Skin of body (tissue), 2 donors: ENCODE data around the gene CAMK2D. TPM values are rescaled to one million over a fixed set of nuclear protein-coding genes. Genes with fewer than 3 reads are reported as not detected.
"Not testable (repeated sequence)": the region's sequence is repeated elsewhere in the genome, so short reads cannot be mapped to it uniquely, and the experiment has no call there.

Experiments
- DNase-seq: peaks from one replicate; lab custom pipeline; 2025; lab: John Stamatoyannopoulos, UW
- total RNA-seq: library from RNA; depleted of rRNA; stranded (reverse); fragments of >200 nt; gene quantifications from one replicate; pipeline ENCODE4 v1.2.3, GENCODE V29; 2014

CAMK2D gene
- total RNA-seq: 92.6 TPM

GRCh38 chr4:113761620-113762185 is at the start of gene CAMK2D:
Gene CAMK2D (minus strand): TSS chr4:113761738. CDS start chr4:113761068, 670 bp downstream.
- DNase-seq: peak; percentile 93

GRCh38 chr4:113810906-113811305 is 49.4 kb upstream of the CAMK2D start:
- no peak for DNase-seq

- DNase-seq: no peak
These were observed 47.8 kb upstream of the CAMK2D start for GRCh38 chr4:113809311-113809710.

DNA sequence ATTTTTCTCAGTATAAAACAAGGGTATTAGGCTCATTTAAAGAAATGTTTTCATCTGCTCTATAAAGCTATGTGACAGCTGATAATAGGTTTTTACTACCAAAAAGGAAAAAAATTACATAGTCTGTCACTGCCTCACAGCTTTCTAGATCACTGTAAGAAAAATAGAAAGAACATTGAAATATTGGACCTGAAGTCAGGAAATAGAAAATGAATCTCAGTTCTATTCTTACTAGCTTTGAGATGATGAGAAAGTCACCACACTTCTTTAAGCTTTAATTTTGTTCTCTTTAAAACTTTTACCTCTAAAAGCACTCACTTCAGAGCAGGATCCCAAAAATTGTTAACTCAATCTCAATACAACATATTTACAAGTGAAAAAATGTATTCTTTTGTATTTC is 45.3 kb upstream of the CAMK2D start:
- DNase-seq: no peak

GRCh38 chr4:113801882-113802281 is 40.3 kb upstream of the CAMK2D start:
- no peak for DNase-seq

- not testable (repeated sequence) for DNase-seq
These were observed 34.8 kb upstream of the CAMK2D start for GRCh38 chr4:113796381-113796780.

- DNase-seq: no peak
These were observed 28.9 kb upstream of the CAMK2D start for GRCh38 chr4:113790478-113790877.

- DNase-seq: no peak
These were observed 27.4 kb upstream of the CAMK2D start for GRCh38 chr4:113788888-113789287.

DNA sequence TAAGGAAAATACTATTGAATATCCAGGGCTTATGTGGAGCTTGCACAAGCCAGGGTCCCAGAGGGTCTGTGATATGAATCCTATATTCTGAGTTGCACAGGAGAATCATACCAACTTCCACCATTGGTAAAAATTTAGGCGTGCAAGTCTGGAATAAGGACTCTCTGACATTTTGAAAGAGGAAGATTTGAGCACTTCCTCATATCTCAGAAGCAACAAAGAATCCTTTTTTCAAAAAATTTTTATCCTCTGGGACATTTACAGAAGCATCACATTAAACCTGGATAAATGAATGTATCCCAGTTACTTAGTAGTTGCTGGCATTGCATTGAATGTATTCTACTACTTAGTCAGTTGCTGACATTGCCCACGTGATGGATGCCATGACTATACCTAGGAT is 24.2 kb upstream of the CAMK2D start:
- DNase-seq: no peak

DNA sequence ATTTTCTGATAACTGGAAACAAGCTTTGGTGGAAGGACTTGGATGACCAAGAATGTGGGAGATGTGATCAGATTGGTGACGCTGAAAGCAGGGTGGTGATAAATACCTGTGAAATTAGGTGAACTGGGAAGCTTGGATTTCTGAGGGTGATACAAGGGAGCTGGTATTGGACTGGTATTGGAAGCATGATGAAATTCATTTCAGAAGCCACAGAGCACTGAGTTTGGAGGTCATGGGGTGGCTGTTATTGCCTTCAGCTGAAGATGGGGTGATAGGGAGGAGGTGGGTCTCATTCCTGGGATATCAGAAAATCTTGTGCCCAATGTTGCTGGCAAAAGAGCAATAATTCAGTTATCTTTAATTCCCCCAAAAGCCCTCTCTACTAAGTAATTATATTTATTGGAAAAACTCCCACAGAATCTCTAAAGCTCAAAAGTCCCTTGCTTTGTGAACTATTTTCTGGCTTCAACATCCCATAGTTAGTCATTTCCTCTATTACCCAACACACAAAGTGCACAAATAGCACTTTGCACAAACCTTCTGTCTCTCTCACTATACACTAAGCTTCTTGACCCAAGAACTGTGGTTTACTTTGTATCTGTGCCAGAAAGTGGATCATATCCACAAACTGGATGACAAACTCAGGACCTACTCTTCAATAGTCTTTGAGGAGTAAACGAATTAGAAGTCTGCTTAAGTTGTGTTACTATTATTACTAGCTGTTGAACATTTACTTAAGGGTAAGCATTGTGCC is 23.1 kb upstream of the CAMK2D start:
- no peak for DNase-seq

- no peak for DNase-seq
These were observed 22.2 kb upstream of the CAMK2D start for GRCh38 chr4:113783701-113784100.

GRCh38 chr4:113783289-113783688 is 21.8 kb upstream of the CAMK2D start:
- no peak for DNase-seq

- no peak for DNase-seq
These were observed 20.0 kb upstream of the CAMK2D start for GRCh38 chr4:113781439-113782040.

- no peak for DNase-seq
These were observed 15.1 kb upstream of the CAMK2D start for GRCh38 chr4:113776679-113777078.

DNA sequence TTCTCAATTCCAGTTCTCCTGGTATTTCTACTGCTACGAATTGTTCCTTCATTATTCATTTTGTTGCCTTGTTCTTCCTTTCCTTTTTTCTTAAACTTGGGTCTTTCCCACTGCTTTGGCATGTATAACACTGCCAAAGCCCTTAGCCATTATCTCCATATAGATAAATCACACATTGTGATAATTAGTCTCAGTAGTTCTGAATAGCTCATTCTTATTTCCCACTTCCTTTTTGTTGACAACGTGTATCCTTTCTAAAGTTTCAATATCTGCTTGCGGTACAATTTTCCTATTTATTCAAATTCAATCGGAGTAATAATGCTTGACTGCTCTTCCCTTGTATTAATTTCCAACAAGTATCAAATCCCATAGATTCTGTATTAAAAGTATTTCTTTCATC is 14.5 kb upstream of the CAMK2D start:
- no peak for DNase-seq

- DNase-seq: no peak
These were observed 12.2 kb upstream of the CAMK2D start for GRCh38 chr4:113773756-113774155.

DNA sequence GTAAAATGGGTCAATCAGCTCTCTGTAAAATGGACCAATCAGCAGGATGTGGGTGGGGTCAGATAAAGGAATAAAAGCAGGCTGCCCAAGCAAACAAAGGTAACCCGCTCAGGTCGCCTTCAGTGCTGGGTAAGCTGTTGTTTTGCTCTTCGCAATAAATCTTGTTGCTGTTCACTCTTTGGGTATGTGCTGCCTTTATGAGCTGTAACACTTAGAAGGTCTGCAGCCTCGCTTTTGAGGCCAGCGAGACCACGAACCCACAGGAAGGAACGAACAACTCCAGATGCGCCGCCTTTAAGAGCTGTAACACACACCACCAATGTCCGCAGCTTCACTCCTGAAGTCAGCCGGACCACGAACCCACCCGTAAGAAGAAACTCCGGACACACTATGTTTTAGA is 11.5 kb upstream of the CAMK2D start:
- DNase-seq: no peak

- DNase-seq: no peak
These were observed 10.8 kb upstream of the CAMK2D start for GRCh38 chr4:113772319-113772718.

GRCh38 chr4:113769744-113770143 is 8.2 kb upstream of the CAMK2D start:
- no peak for DNase-seq

- no peak for DNase-seq
These were observed 7.4 kb upstream of the CAMK2D start for GRCh38 chr4:113768952-113769351.

DNA sequence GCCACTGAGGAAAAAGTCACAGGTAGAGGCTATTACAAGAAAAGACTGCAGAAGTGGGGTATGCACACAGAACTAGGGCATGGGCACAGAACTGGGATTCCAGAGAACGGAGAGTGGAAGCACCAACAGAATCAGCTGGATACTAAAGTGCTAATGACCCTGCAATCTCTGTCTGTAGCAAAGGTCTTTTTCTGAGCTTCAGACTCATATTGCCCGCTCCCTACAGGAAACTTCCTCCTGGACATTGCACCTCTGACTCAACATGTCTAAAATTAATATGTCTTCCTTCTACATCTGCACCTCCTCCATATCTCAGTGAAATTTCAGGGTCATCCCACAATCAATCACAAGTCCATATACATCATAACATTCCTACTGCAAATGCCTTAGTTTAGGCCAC is 5.3 kb upstream of the CAMK2D start:
- no peak for DNase-seq

DNA sequence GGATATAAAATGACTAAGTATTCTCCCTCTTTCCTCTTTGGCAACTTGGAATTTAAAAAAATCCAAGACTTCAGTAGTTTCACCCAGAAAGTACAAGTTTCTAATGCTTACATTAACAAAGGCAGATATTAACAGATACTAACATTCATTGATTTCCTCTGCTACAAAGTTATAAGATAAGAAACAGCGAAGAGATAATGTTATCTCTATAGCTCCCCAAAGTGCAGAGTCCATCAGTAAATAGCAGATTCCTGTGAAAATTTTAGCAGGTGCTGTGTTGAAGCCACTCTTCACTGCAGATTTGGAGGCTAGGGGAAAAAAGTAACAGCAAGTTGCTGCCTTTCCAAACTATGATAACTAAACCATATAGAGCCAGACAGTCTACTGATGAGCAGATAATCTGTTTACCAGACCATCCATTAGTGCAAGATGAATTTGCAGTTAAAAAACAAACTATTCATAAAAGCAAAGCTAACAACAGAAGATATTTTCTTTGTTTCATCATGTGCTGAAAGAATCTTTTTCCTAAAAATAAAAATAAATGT is 3.3 kb upstream of the CAMK2D start:
- DNase-seq: no peak

DNA sequence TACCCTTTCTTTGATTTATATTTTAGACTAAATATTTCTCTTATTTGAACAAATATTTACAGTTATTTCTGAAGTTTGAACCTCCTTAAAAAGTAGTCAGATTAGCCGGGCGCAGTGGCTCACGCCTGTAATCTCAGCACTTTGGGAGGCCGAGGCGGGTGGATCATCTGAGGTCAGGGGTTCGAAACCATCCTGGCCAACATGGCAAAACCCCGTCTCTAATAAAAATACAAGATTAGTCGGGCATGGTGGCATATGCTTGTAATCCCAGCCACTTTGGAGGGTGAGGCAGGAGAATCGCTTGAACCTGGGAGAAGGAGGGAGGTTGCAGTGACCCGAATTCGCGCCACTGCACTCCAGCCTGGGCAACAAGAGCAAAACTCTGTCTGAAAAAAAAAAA is 2.4 kb upstream of the CAMK2D start:
- DNase-seq: not testable (repeated sequence)
